ENCODE data around the gene AIFM3. TPM values are rescaled to one million over a fixed set of nuclear protein-coding genes. Genes with fewer than 3 reads are reported as not detected.
"Not testable (repeated sequence)": the region's sequence is repeated elsewhere in the genome, so short reads cannot be mapped to it uniquely, and the experiment has no call there.

AIFM3 gene
- total RNA-seq, 1 experiment from 2014 or later, result 0.56 TPM

GRCh38 chr22:20937794-20938671 lies 29.0 kb upstream of the AIFM3 start:
- Histone ChIP-seq H3K36me3 (peaks cover 56% of the 10 kb centered on the region), H3K4me3 (no peak overlapping the region), H3K27me3 (no peaks in the 10 kb centered on the region), H3K9me3 (no peaks in the 10 kb centered on the region)
- DNase-seq, result no peak

- H3K9me3 ChIP-seq, H3K4me3 ChIP-seq, H3K27me3 ChIP-seq, DNase-seq: not testable (repeated sequence)
- peaks cover 49% of the 10 kb centered on the region for H3K36me3 ChIP-seq
These were observed 27.4 kb upstream of the AIFM3 start for GRCh38 chr22:20939457-20940185.

GRCh38 chr22:20940186-20940651 lies 26.8 kb upstream of the AIFM3 start:
- Histone ChIP-seq H3K36me3 (peaks cover 44% of the 10 kb centered on the region), H3K4me3 (no peak overlapping the region), H3K27me3 (no peaks in the 10 kb centered on the region), H3K9me3 (no peaks in the 10 kb centered on the region)
- DNase-seq, result no peak

GRCh38 chr22:20940904-20941385 lies 26.1 kb upstream of the AIFM3 start:
- H3K27me3 ChIP-seq, result no peaks in the 10 kb centered on the region
- H3K4me3 ChIP-seq, result no peak overlapping the region
- no peak for DNase-seq
- H3K9me3 ChIP-seq, result no peaks in the 10 kb centered on the region
- peaks cover 40% of the 10 kb centered on the region for H3K36me3 ChIP-seq

- not testable (repeated sequence) for DNase-seq, H3K9me3 ChIP-seq, H3K4me3 ChIP-seq, H3K27me3 ChIP-seq
- H3K36me3 ChIP-seq, result peaks cover 31% of the 10 kb centered on the region
These were observed 24.7 kb upstream of the AIFM3 start for GRCh38 chr22:20942203-20942902.

- H3K36me3 ChIP-seq, result peaks cover 29% of the 10 kb centered on the region
- H3K27me3 ChIP-seq, result no peaks in the 10 kb centered on the region
- H3K9me3 ChIP-seq, result no peaks in the 10 kb centered on the region
- no peak overlapping the region for H3K4me3 ChIP-seq
- DNase-seq, result no peak
These were observed 23.7 kb upstream of the AIFM3 start for GRCh38 chr22:20943104-20943933.

- H3K27me3 ChIP-seq, result no peaks in the 10 kb centered on the region
- DNase-seq, result no peak
- peaks cover 29% of the 10 kb centered on the region for H3K36me3 ChIP-seq
- H3K9me3 ChIP-seq, result no peaks in the 10 kb centered on the region
- no peak overlapping the region for H3K4me3 ChIP-seq
These were observed 23.0 kb upstream of the AIFM3 start for GRCh38 chr22:20944042-20944441.

- no peak overlapping the region for H3K4me3 ChIP-seq
- DNase-seq, result no peak
- peaks cover 36% of the 10 kb centered on the region for H3K36me3 ChIP-seq
- no peaks in the 10 kb centered on the region for H3K27me3 ChIP-seq
- no peaks in the 10 kb centered on the region for H3K9me3 ChIP-seq
These were observed 21.5 kb upstream of the AIFM3 start for GRCh38 chr22:20945578-20945934.

- H3K9me3 ChIP-seq, result no peaks in the 10 kb centered on the region
- peak; percentile 49 for DNase-seq
These were observed 20.7 kb upstream of the AIFM3 start for GRCh38 chr22:20946080-20946986.

GRCh38 chr22:20946991-20947390 lies 20.1 kb upstream of the AIFM3 start:
- Histone ChIP-seq H3K27me3 (no peaks in the 10 kb centered on the region), H3K4me3 (no peak overlapping the region), H3K36me3 (peaks cover 51% of the 10 kb centered on the region), H3K9me3 (no peaks in the 10 kb centered on the region)
- no peak for DNase-seq

More at GRCh38 chr22:20946080-20946986, 20.7 kb upstream of the AIFM3 start:
- Histone ChIP-seq H3K4me3 (no peak overlapping the region), H3K27me3 (no peaks in the 10 kb centered on the region), H3K36me3 (peaks cover 44% of the 10 kb centered on the region)

- no peak overlapping the region for H3K4me3 ChIP-seq
- no peaks in the 10 kb centered on the region for H3K9me3 ChIP-seq
- DNase-seq, result no peak
- H3K27me3 ChIP-seq, result no peaks in the 10 kb centered on the region
- peaks cover 55% of the 10 kb centered on the region for H3K36me3 ChIP-seq
These were observed 18.6 kb upstream of the AIFM3 start for GRCh38 chr22:20948450-20948849.

GRCh38 chr22:20948989-20949388 lies 18.1 kb upstream of the AIFM3 start:
- H3K27me3 ChIP-seq, result no peaks in the 10 kb centered on the region

GRCh38 chr22:20949698-20950183 lies 17.3 kb upstream of the AIFM3 start:
- no peaks in the 10 kb centered on the region for H3K9me3 ChIP-seq
- DNase-seq, result no peak
- no peak overlapping the region for H3K4me3 ChIP-seq
- H3K36me3 ChIP-seq, result peaks cover 62% of the 10 kb centered on the region
- H3K27me3 ChIP-seq, result no peaks in the 10 kb centered on the region

More at GRCh38 chr22:20948989-20949388, 18.1 kb upstream of the AIFM3 start:
- no peak for DNase-seq
- no peak overlapping the region for H3K4me3 ChIP-seq
- peaks cover 58% of the 10 kb centered on the region for H3K36me3 ChIP-seq
- no peaks in the 10 kb centered on the region for H3K9me3 ChIP-seq

GRCh38 chr22:20951151-20951931 lies 15.7 kb upstream of the AIFM3 start:
- H3K36me3 ChIP-seq, result peaks cover 57% of the 10 kb centered on the region
- no peak overlapping the region for H3K4me3 ChIP-seq
- no peak for DNase-seq
- H3K27me3 ChIP-seq, result no peaks in the 10 kb centered on the region
- no peaks in the 10 kb centered on the region for H3K9me3 ChIP-seq
